Upper lobe of left lung (tissue), 4 donors: Measurements from ENCODE around the gene ATOSB.

ENCODE experiments used
- CTCF ChIP-seq, 6 experiments: fragments of 450-650 bp in 4 of 6; fragments of 200-600 bp in 2 of 6; sonication (generic) in 2 of 6; IDR thresholded peaks; one replicate each; pipeline ENCODE4 v1.5.1; 2016 to 2019; ENCODE audit warnings: antibody characterized with exemption in 6 of 6
- POLR2A ChIP-seq, 4 donors: fragments of 450-650 bp; IDR thresholded peaks; one replicate each; pipeline ENCODE4 v1.5.1; 2016 to 2017; ENCODE audit warnings: antibody characterized with exemption in 4 of 4, mild to moderate bottlenecking in 2 of 4

- TF ChIP-seq POLR2A (IDR thresholded peaks at IDR 0.05), result no peak
- TF ChIP-seq CTCF (IDR thresholded peaks at IDR 0.05), result no peak
Measured at GRCh38 chr9:35070823-35071813, 44.5 kb downstream of the ATOSB start.
